Measurements from ENCODE around the gene RRP9.
A peak's percentile ranks its signal among the peaks of the same experiment; 100 is the strongest.

The RRP9 gene

DNA sequence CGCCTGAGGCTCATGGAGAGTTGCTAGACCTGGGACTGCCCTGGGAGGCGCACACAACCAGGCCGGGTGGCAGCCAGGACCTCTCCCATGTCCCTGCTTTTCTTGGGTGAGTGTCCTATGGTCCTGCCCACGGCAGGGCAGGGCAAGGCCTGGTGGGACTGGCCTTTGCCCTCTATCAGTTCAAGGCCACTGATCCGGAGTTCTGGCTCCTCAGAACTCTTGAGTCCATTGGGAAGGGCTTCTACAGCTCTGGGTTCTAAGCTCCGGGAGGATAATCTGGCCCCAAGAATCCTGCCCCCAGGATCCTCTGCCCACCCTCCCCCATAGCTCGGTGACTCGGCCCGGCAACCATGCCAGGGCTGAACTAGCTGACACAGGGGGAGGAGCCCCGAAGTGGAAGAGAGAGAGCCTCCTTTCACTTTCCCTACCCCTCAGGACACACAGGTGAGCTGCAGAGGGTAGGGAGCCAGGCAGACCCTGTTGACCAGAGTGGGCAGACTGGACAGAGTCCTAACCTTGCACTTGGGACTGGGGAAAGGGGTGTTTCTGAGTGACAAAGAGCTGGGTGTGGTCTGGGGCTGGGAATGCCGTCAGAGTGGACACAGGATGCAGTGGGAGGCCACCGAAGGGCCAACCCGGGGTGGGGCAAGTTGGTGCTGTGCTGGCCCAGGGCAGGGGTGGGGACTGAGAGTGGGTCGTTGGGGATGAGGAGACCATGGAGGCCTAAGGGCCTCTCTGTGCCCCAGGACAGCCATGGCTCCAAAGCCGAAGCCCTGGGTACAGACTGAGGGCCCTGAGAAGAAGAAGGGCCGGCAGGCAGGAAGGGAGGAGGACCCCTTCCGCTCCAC is 1.1 kb upstream of the RRP9 start:
- peak; percentile 38 for DNase-seq (ENCODE audit: low read depth)
- H3K4me3 ChIP-seq (replicated peaks; ENCODE audit: low read depth, low read length) = peak overlapping the region; percentile 52
- TF ChIP-seq, protein P1, sequence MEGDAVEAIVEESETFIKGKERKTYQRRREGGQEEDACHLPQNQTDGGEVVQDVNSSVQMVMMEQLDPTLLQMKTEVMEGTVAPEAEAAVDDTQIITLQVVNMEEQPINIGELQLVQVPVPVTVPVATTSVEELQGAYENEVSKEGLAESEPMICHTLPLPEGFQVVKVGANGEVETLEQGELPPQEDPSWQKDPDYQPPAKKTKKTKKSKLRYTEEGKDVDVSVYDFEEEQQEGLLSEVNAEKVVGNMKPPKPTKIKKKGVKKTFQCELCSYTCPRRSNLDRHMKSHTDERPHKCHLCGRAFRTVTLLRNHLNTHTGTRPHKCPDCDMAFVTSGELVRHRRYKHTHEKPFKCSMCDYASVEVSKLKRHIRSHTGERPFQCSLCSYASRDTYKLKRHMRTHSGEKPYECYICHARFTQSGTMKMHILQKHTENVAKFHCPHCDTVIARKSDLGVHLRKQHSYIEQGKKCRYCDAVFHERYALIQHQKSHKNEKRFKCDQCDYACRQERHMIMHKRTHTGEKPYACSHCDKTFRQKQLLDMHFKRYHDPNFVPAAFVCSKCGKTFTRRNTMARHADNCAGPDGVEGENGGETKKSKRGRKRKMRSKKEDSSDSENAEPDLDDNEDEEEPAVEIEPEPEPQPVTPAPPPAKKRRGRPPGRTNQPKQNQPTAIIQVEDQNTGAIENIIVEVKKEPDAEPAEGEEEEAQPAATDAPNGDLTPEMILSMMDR (IDR thresholded peaks at IDR 0.05; ENCODE audit: low read length, missing control alignments) = no peak

DNA sequence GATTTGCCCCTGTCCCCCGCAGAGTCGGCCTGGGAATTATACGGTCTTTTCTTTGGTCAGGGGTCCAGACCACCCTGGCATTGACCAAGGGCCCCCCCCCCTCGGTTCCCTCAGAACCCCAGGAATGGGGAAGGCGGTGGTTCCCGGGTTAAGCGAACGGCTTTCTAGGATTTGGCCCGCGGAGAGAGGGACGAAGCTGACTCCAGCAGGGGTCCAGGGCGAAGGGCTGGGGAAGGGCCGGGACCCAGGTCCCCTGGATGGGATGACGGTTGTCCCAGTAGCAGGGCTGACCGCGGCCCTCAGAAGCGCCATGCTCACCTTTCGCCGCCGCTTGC is 274 bp downstream of the RRP9 start:
- TF ChIP-seq, protein P1 (IDR thresholded peaks at IDR 0.05; ENCODE audit: low read length, missing control alignments) = no peak
- peak overlapping the region; percentile 85 for H3K4me3 ChIP-seq (replicated peaks; ENCODE audit: low read depth, low read length)
- no peak for DNase-seq (ENCODE audit: low read depth)

DNA sequence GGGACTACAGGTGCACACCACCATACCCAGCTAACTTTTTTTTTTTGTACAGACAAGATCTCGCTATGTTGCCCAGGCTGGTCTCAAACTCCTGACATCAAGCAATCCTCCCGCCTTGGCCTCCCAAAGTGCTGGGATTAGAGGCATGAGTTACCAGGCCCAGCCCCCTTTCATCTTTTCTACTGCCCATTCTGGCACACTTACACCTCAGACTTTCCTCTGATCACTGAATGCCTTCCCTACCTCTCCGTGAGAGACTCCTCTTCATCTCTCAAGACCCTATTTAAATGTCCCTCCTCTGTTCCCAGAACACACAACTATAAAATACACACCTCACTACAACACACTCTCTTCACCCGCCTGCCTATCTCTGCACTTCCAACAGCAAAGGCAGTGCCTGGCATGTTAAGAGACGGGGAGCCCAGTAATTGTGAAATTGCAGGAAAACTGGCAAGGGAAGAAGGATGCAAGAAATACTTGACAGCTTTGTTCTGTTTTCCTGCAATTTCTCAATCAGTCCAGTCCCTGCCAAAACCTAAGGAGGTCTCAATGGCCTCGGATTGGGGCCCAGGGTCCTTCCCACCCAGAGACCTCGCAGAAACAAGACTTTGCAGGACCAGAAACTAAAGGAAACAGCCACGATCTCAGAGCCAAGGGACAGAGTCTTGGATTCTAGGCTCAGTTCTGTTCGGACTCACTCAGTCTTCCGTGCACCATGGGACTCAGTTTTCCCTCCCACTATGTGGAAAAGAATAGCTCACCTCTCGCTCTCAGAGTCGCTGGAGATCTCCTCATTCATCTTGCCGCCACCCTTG is 849 bp downstream of the RRP9 start:
- peak overlapping the region; percentile 85 for H3K4me3 ChIP-seq (replicated peaks; ENCODE audit: low read depth, low read length)
- DNase-seq (ENCODE audit: low read depth) = peak; percentile 70
- TF ChIP-seq, protein P1 (IDR thresholded peaks at IDR 0.05; ENCODE audit: low read length, missing control alignments) = no peak

DNA sequence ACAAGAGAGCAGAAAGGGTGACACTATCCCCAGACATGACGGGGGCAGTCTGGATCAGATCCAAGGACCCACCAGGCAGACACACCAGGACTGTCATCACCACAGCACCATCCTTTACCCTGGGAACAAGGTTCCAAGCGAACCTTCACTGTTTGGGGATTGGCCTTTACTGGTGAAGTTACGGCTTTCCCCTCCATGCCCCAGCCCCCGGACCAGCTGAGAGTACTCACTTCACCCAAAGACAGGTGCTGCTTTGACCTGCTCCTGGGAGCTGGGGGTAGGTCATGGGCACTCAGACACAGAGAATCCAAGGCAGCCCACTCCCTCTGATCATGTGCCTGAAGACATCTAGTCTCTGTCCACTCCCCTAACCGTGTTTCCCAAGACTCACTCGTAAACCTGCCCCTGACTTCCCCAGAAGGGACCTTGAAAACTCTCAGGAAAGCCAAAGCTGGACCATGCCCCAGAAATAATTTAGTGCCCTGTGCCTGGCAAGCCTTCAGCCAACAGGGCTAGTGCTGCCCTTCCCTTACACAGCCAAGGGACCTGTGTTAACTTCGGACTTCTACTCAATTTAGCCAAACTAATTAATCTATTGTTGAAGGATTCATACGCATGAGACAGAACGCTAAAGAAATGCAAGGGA is 2.8 kb downstream of the RRP9 start:
- H3K4me3 ChIP-seq (replicated peaks; ENCODE audit: low read depth, low read length) = no peak overlapping the region
- TF ChIP-seq, protein P1 (IDR thresholded peaks at IDR 0.05; ENCODE audit: low read length, missing control alignments) = no peak
- no peak for DNase-seq (ENCODE audit: low read depth)

DNA sequence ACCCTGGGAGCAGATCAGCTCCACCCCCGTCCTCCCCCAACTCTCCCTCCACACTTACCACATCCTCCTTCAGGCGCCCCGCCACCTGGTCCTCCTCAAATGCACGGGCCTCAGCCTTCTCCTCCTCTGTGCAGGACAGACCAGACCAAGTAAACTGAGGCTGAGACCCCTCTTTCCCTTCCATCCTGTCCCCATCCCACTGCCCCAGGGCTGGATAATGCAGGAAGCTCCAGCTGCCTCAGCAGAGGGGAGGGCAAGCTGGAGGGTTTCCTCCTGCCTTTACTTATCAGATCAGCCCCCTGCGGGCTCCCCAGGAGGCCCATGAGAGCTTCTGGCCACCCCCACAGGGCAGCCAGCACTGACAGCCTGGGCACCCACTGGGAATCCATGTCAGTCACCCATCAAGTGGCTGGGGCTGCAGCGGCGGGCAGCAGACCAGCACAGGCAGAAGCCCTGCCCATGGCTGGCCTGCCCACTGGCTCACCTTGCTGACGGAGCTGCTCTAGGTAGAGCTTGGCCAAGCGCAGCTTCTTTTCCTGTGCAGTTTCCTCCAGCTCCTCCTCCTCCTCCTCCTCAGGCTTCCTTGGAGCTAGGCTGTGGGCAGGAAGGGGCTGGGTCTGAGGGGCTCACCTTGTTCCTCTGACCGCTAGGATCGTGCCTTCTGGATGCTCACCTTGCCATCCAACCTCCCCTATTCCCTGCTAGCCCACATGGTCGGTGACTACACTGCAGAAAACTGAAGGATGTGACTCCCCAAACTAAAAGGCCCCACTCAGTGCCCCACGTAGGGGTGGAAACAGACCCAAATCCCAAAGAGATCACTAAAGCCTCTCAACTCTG is 3.9 kb downstream of the RRP9 start:
- TF ChIP-seq, protein P1 (IDR thresholded peaks at IDR 0.05; ENCODE audit: low read length, missing control alignments) = no peak
- no peak for DNase-seq (ENCODE audit: low read depth)
- H3K4me3 ChIP-seq (replicated peaks; ENCODE audit: low read depth, low read length) = no peak overlapping the region

DNA sequence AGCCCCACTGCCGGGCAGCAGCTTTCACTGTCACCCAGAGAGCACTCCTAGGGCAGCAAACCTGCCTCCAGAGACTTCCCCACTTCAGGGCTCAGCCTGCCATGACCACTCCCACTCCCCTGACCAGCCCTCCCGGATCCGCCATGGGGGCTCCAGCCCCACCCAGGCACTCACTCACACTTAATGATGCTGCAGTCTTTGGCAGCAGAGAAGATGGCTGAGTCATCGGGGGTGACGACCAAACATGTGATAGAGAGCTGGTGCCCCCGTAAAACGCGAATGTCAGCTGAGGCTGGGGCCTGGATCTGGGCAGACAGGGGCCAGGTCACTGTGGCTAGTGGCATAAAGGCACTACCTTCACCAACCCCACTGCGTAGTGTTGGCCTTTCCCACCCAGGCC is 4.7 kb downstream of the RRP9 start:
- DNase-seq (ENCODE audit: low read depth) = no peak
- TF ChIP-seq, protein P1 (IDR thresholded peaks at IDR 0.05; ENCODE audit: low read length, missing control alignments) = no peak
- no peak overlapping the region for H3K4me3 ChIP-seq (replicated peaks; ENCODE audit: low read depth, low read length)
